ENCODE data around the gene LGR4.

Gene LGR4

DNA sequence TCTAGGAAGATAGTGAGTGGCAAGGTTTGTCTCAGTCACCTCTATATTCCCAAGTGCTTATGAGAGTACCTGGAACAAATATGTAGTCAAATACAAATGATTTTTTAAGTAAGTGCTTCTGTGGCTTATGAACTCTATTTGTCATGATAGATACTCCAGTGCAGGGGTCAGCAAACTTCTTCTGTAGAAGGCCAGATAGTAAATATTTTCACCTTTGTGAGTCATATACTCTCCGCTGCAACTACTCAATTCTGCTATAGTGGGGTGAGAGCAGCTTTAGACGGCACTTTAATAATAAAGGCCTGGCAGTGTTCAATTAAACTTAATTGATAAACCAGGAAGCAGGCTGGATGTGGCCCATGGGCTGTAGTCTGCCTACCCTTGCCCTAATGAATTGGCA, 97.2 kb downstream of the LGR4 start:
- no peak for DNase-seq

DNA sequence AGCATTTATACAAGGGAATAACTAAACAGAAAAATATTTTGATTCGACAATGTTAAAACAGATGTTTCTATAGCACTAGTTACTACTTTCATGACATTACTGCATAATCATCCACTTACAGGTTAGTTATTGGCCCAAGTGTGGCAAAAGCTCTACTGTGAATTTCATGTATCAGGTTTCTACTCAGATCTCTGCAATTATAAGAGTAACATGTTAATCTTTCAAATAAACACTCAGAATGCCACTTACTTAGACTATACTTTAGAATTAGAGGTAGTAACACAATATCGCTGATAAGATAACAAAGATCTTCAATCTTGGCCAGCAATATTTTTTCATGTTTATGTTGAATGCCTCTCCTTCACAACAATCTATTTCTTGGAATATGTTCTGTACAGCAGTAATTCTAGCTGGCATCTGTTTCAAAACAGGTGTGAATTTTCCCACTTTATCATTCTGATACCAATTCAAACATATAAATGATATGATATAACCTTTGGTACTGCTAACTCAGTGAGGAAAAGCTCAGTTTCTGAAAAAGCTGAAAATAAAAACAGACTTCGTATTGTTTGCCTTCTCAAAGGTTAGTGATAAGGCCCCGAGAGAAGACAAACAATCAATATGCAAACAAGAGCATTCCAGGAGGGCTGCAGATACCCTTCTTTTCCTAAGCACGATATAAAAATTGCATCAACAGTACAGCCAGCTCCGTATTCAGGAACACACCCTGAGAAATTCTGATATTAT, 98.6 kb downstream of the LGR4 start:
- DNase-seq: no peak

DNA sequence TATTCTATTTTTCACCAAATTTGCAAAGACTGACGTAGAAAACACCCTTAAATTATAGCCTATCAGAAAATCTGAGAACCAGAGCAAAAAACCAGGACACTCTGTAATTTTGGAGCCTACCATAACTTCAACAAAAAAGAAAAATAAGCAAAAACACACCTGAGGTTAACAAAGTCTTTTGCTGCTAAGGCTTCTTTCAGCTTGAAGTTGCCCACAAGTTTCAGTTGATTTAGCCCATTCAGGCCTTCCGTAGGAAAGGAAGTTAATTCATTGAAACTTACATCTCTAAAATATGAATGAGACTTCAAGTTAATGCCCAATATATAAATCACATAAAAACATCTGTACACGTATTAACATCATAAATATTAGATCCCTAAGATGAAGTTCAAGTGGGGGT, 99.2 kb downstream of the LGR4 start:
- no peak for DNase-seq

DNA sequence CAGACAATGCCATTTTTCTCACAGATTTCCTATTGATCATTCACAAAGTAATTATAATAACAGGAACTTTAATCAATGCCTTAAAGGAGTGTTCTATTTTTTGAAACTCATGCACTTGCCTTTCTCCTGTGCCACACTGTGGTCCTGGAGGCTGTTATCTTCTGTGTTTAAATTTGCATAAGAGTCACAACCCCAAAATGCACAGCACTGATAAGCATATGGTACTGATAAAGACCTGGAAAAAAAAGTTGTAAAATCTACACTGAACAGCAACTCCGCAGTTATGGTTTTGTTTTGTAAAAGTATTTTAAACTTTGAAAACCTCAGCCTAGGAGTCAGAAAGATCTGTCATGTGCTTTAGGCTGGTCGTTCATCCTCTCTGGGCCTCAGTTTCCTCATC, 100.4 kb downstream of the LGR4 start:
- no peak for DNase-seq

DNA sequence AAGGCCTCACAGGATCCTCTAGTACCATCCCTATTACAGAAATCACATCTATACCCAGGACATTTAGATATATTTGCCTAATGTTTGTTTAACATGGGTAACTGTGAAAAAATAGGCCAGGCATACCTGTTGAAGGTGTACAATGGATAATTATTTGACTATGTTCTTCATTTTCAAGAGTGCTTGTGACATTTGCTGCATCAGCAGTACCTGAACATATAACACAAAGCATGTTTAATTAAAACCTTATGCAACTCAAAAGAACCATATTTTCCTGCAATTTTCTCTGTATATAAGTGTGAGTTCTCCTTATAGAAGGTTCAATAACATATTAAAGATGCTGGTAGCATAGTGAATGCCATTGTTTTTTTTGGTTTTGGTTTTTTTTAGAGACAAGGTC, 101.1 kb downstream of the LGR4 start:
- no peak for DNase-seq

GRCh38 chr11:27370374-27370773, 102.2 kb downstream of the LGR4 start:
- no peak for DNase-seq

DNA sequence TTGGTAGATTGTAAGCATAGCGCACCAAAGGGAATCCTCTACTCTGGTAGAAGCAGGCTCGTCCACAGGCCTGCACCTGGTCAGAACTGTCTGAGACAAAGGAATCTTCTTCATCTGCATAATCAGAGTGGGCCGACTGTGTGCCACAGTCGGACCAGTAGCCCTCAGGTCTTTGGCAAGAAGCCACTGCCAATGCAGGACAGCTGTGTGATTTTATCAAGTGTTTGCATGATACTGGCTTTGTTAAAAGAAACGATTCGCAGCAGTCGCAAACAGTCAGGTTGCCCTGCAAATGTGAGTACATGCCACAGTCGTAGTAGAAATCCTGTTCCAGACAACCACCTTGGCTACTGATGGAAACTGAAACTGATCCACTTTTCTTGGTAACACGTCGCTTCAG, 104.7 kb downstream of the LGR4 start:
- DNase-seq: no peak

- DNase-seq: no peak
Measured at GRCh38 chr11:27363576-27364117, 108.9 kb downstream of the LGR4 start.

GRCh38 chr11:27362749-27363575, 109.6 kb downstream of the LGR4 start, which contains the start of gene CCDC34:
Gene CCDC34 (minus strand): TSS chr11:27363215. CDS start chr11:27363194, 21 bp downstream.
- peak; percentile 39 for DNase-seq

- DNase-seq: no peak
Measured at GRCh38 chr11:27361649-27362431, 110.8 kb downstream of the LGR4 start.

DNA sequence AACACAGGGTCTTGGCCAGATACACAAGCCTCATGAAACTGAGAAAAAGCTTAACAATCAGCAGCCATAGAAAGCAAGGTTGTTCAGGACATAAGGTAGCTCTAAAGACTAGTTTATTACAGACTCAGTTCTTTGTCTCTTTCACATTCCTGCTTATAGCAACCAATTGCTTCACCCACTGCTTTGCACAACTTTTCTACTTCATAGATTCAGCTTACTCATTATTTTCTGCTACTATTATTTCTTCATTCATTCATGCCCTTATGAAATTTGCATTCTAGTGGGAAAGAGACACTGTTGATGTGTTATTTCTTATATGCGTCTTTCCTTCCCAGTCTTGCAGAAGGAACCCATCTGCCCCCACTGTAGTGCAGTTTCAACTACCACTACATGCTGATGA, 114.3 kb downstream of the LGR4 start:
- peak; percentile 17 for DNase-seq

DNA sequence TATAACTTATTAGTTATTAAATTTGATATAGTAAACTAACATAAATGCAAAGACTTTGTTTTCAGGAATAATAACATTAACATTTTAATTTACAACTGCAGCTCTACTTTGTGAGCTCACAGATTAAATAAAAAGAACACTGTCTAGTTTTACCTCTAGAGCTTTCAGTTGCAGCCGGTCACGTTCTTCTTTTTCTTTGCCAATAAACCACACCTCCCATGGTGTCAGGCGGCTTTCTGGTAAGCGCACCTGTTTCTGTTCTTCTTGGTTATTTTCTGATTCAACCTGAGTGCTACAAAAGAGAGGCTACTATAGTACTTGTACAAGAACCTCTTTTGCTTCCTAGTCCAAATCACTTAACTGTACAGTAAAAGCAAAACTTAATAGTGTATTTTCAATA, 115.3 kb downstream of the LGR4 start:
- no peak for DNase-seq

- DNase-seq: no peak
Measured at GRCh38 chr11:27356624-27357222, 115.9 kb downstream of the LGR4 start.

- DNase-seq: no peak
Measured at GRCh38 chr11:27355575-27356104, 117.0 kb downstream of the LGR4 start.

DNA sequence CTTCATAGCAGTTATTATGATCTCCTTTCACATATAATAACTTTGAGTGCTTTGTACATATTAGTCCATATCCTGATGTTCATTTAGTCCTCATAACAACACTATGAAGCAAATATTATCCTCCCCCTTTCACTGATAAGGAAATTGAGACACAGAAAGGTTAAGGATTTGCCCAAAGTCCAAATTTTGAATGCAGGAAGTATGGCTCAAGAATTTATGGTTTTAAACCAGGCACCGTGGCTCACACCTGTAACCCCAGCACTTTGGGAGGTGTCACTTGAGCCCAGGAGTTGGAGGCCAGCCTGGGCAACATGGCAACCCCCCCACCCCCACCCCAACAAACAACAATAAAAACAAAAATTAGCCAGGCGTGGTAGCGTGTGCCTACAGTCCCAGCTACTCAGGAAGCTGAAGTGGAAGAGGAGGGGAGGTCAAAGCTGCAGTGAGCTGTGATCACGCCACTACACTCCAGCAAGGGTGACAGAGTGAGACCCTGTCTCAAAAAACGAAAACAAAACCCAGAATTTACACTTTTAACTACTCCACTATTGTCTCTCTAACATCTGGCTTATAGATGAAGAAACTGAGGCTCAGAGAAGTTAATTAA, 118.1 kb downstream of the LGR4 start:
- DNase-seq: no peak

GRCh38 chr11:27353593-27354358, 118.8 kb downstream of the LGR4 start:
- DNase-seq: no peak

DNA sequence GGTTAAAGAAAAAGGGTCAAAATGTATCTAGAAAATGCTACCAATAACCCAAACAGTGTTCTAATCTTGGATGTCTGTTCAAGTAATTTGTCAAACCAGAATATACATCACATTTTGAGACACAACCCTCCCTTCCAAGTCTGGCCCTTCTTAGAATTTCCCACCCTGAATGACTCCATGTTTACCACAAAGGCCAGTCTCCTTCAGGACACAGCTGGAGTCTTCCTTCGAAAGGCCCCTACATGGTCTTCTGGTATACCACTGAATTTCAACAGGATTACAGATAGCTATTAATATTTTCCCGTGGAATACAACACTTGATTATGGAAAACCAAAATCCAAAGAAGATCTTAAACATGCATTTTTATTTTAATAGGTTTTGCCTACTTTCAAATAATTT, 119.8 kb downstream of the LGR4 start:
- no peak for DNase-seq

- DNase-seq: no peak
Measured at GRCh38 chr11:27350511-27350910, 122.1 kb downstream of the LGR4 start.

GRCh38 chr11:27349919-27350318, 122.7 kb downstream of the LGR4 start:
- no peak for DNase-seq

DNA sequence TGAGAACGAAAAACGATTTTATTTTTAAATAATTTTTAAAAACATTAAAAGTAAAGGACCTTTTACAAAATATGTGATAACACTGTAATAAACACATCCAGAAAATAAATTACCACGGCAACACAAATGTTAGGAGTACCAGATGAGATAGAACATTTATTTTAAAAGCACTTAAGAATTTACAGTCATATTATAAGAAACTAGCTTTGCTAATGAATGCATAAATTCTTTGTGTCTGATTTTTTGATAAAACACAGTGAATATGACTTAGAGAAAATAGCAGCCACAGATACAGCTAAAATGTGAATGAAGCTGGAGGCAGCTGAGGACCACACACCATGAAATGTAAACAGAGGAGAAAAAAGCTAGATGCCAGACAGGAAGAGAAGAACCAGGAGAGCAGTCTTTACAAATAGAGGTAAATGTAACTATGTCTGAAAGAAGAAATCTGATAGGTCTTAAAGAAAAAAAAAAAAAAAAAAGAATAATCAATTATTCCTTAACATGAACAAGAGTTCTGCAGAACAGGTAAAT, 124.2 kb downstream of the LGR4 start:
- DNase-seq: no peak
